PFSK-1 (cell line): ENCODE data around the gene HACD2.

ENCODE experiments used
- FOXP2 ChIP-seq: optimal IDR thresholded peaks from 2 replicates; pipeline ENCODE3; 2011; ENCODE audit warnings: borderline replicate concordance, control low read depth, inconsistent platforms; ENCODE audit not compliant: insufficient read depth; ENCODE audit errors: extremely low read length, extremely low read depth
- POLR2AphosphoS5 ChIP-seq: IDR thresholded peaks from 2 replicates; pipeline ENCODE4 v1.6.1; 2012; ENCODE audit warnings: low read depth, mild to moderate bottlenecking, control low read depth, low read length, moderate library complexity
- REST ChIP-seq, 2 experiments: IDR thresholded peaks; 2 replicates each; pipeline versions ENCODE4 v1.6.1 to v1.8.0; 2011 to 2012; ENCODE audit warnings: low read depth in 2 of 2, low read length in 2 of 2, control low read depth in 1 of 2, inconsistent platforms in 1 of 2, mild to moderate bottlenecking in 1 of 2, moderate library complexity in 1 of 2; ENCODE audit not compliant: insufficient read depth in 1 of 2
- SIN3A ChIP-seq: IDR thresholded peaks from 2 replicates; pipeline ENCODE4 v1.6.1; 2012; ENCODE audit warnings: mild to moderate bottlenecking, low read length, moderate library complexity, borderline replicate concordance; ENCODE audit not compliant: insufficient read depth
- TAF1 ChIP-seq: IDR thresholded peaks from 2 replicates; pipeline ENCODE4 v1.6.1; 2012; ENCODE audit warnings: low read length, control low read depth, borderline replicate concordance; ENCODE audit not compliant: insufficient read depth

The HACD2 gene

GRCh38 chr3:123479891-123480290, 105.0 kb downstream of the HACD2 start:
- TF ChIP-seq FOXP2 (no peak), POLR2AphosphoS5 (no peak), TAF1 (no peak)

- no peak for TF ChIP-seq REST (IDR thresholded peaks at IDR 0.05; ENCODE audit: insufficient read depth in 1 of 2, low read depth in 2 of 2, low read length in 2 of 2)
- TF ChIP-seq TAF1: no peak
- no peak for TF ChIP-seq FOXP2
- no peak for TF ChIP-seq POLR2AphosphoS5
- no peak for TF ChIP-seq SIN3A
Observed at GRCh38 chr3:123478314-123478713, 106.5 kb downstream of the HACD2 start.

- TF ChIP-seq REST (IDR thresholded peaks at IDR 0.05; ENCODE audit: insufficient read depth in 1 of 2, low read depth in 2 of 2, low read length in 2 of 2) (no peak), POLR2AphosphoS5 (no peak), SIN3A (no peak), TAF1 (no peak), FOXP2 (no peak)
Observed at GRCh38 chr3:123476967-123477750, 107.7 kb downstream of the HACD2 start.

- TF ChIP-seq POLR2AphosphoS5: no peak
- TF ChIP-seq SIN3A: no peak
- no peak for TF ChIP-seq TAF1
- no peak for TF ChIP-seq REST (IDR thresholded peaks at IDR 0.05; ENCODE audit: insufficient read depth in 1 of 2, low read depth in 2 of 2, low read length in 2 of 2)
- TF ChIP-seq FOXP2: no peak
Observed at GRCh38 chr3:123475786-123476185, 109.1 kb downstream of the HACD2 start.

- no peak for TF ChIP-seq SIN3A
- no peak for TF ChIP-seq POLR2AphosphoS5
- TF ChIP-seq TAF1: no peak
- no peak for TF ChIP-seq FOXP2
- TF ChIP-seq REST (IDR thresholded peaks at IDR 0.05; ENCODE audit: insufficient read depth in 1 of 2, low read depth in 2 of 2, low read length in 2 of 2): no peak
Observed at GRCh38 chr3:123471106-123471505, 113.7 kb downstream of the HACD2 start.
